Astrocyte of the cerebellum (primary cell): ENCODE data around the gene RPRD1A.
"Not testable (repeated sequence)": the region's sequence is repeated elsewhere in the genome, so short reads cannot be mapped to it uniquely, and the experiment has no call there.

Experiments used
- DNase-seq: peaks from one replicate; pipeline ENCODE4 v3.0.0-alpha.2; 2011; ENCODE audit warnings: low read depth
- H3K4me3 ChIP-seq: 2 replicates; pipeline ENCODE4 v1.5.1; 2011; ENCODE audit warnings: mild to moderate bottlenecking, low read depth, low read length, moderate library complexity
- CTCF ChIP-seq: IDR thresholded peaks from 2 replicates; pipeline ENCODE4 v1.5.1; 2012; ENCODE audit warnings: low read length, low read depth, moderate library complexity, mild to moderate bottlenecking; ENCODE audit errors: missing control alignments
- in situ Hi-C: cut with HindIII; loops from 2 replicates; pipeline ENCODE4 v1.10.0; 2017; ENCODE audit warnings: low sequenced_read_pairs

The RPRD1A gene

GRCh38 chr18:36083729-36084128 lies 16.4 kb upstream of the RPRD1A start:
- no peak overlapping the region for H3K4me3 ChIP-seq
- no peak for TF ChIP-seq CTCF
- DNase-seq = no peak

GRCh38 chr18:36081118-36081517 lies 13.8 kb upstream of the RPRD1A start:
- DNase-seq, in situ Hi-C loops: not testable (repeated sequence)

More at GRCh38 chr18:36083729-36084128, 16.4 kb upstream of the RPRD1A start:
- in situ Hi-C loops = no loop called here

GRCh38 chr18:36078751-36079529 lies 11.6 kb upstream of the RPRD1A start:
- DNase-seq = peak; percentile 68
- H3K4me3 ChIP-seq = peak overlapping the region; percentile 6
- TF ChIP-seq CTCF = no peak
- in situ Hi-C loops = no loop called here

More at GRCh38 chr18:36081118-36081517, 13.8 kb upstream of the RPRD1A start:
- not testable (repeated sequence) for H3K4me3 ChIP-seq

- DNase-seq = not testable (repeated sequence)
These were observed 10.4 kb upstream of the RPRD1A start for GRCh38 chr18:36077764-36078163.

GRCh38 chr18:36075862-36076587 lies 8.7 kb upstream of the RPRD1A start:
- H3K4me3 ChIP-seq = no peak overlapping the region
- DNase-seq = peak; percentile 19
- in situ Hi-C loops = no loop called here
- no peak for TF ChIP-seq CTCF

More at GRCh38 chr18:36077764-36078163, 10.4 kb upstream of the RPRD1A start:
- in situ Hi-C loops, H3K4me3 ChIP-seq: not testable (repeated sequence)

- in situ Hi-C loops = no loop called here
- no peak overlapping the region for H3K4me3 ChIP-seq
- TF ChIP-seq CTCF = no peak
- no peak for DNase-seq
These were observed 7.1 kb upstream of the RPRD1A start for GRCh38 chr18:36074435-36074834.

- DNase-seq = no peak
- in situ Hi-C loops = no loop called here
- no peak for TF ChIP-seq CTCF
- no peak overlapping the region for H3K4me3 ChIP-seq
These were observed 6.3 kb upstream of the RPRD1A start for GRCh38 chr18:36073676-36074075.

- H3K4me3 ChIP-seq, DNase-seq, in situ Hi-C loops: not testable (repeated sequence)
These were observed 5.0 kb upstream of the RPRD1A start for GRCh38 chr18:36072406-36072805.
